Spleen (tissue), 11 donors: Measurements from ENCODE around the gene NSG1. TPM values are rescaled to one million over a fixed set of nuclear protein-coding genes. Genes with fewer than 3 reads are reported as not detected.

ENCODE experiments used
- DNase-seq: peaks from one replicate; pipeline ENCODE4 v3.0.0-alpha.2; 2020
- H3K27ac ChIP-seq, 8 donors: fragments of 200-600 bp; sonication (generic) in 7 of 8; 1 replicate in 4 of 8; 2 replicates in 4 of 8; pipeline versions ENCODE4 v1.5.0 to v1.8.0; 2016 to 2021; ENCODE audit warnings: inconsistent platforms in 4 of 8, mild to moderate bottlenecking in 4 of 8, moderate library complexity in 1 of 8
- H3K27me3 ChIP-seq, 7 donors: fragments of 200-600 bp; sonication (generic) in 6 of 7; replicated peaks in 1 of 7; 1 replicate in 4 of 7; 2 replicates in 3 of 7; pipeline versions ENCODE4 v1.5.0 to v1.8.0; 2016 to 2021; ENCODE audit warnings: inconsistent platforms in 3 of 7, mild to moderate bottlenecking in 1 of 7
- H3K36me3 ChIP-seq, 6 donors: fragments of 200-600 bp; sonication (generic) in 5 of 6; 1 replicate in 4 of 6; 2 replicates in 2 of 6; pipeline versions ENCODE4 v1.5.0 to v1.8.0; 2016 to 2021; ENCODE audit warnings: inconsistent platforms in 2 of 6
- H3K4me1 ChIP-seq, 6 donors: fragments of 200-600 bp; sonication (generic) in 5 of 6; 1 replicate in 3 of 6; 2 replicates in 3 of 6; pipeline versions ENCODE4 v1.5.0 to v1.8.0; 2016 to 2021; ENCODE audit warnings: inconsistent platforms in 3 of 6
- H3K4me3 ChIP-seq, 8 donors: fragments of 200-600 bp; sonication (generic) in 7 of 8; 1 replicate in 4 of 8; 2 replicates in 4 of 8; pipeline versions ENCODE4 v1.5.0 to v1.8.0; 2016 to 2021; ENCODE audit warnings: inconsistent platforms in 4 of 8, mild to moderate bottlenecking in 4 of 8, moderate library complexity in 2 of 8
- H3K9me3 ChIP-seq, 8 donors: fragments of 200-600 bp; sonication (generic) in 7 of 8; 1 replicate in 4 of 8; 2 replicates in 4 of 8; pipeline versions ENCODE4 v1.5.0 to v1.8.0; 2016 to 2021; ENCODE audit warnings: inconsistent platforms in 4 of 8
- CTCF ChIP-seq, 11 experiments: fragments of 200-600 bp in 7 of 11; fragments of 450-650 bp in 4 of 11; sonication (generic) in 4 of 11; IDR thresholded peaks in 8 of 11; conservative IDR thresholded peaks in 3 of 11; 1 replicate in 7 of 11; 2 replicates in 4 of 11; pipeline versions ENCODE4 v1.4.0 to v1.8.0; 2016 to 2021; ENCODE audit warnings: antibody characterized with exemption in 11 of 11, inconsistent platforms in 4 of 11, mild to moderate bottlenecking in 1 of 11
- POLR2A ChIP-seq, 3 donors: fragments of 450-650 bp; IDR thresholded peaks; one replicate each; pipeline ENCODE4 v1.5.1; 2017; ENCODE audit warnings: antibody characterized with exemption in 3 of 3, mild to moderate bottlenecking in 1 of 3
- POLR2AphosphoS5 ChIP-seq, 3 donors: sonication (generic); formaldehyde crosslinking; IDR thresholded peaks; one replicate each; pipeline ENCODE4 v1.5.1; 2017; ENCODE audit warnings: antibody characterized with exemption in 3 of 3
- WGBS, 5 donors: extraction: QIAGEN DNeasy Blood & Tissue Kit in 3 of 5; methylation state at CpG; one replicate each; pipeline versions ENCODE4 v1.1.5 to v1.1.7; 2013 to 2018; 5-methylcytosine and 5-hydroxymethylcytosine counted together
- intact Hi-C: fragments of 100-400 bp; cut with DNase I; formaldehyde crosslinking; loops from one replicate; pipeline ENCODE4 v1.15.0; 2023; ENCODE audit warnings: low total_unique reads
- polyA plus RNA-seq, 3 donors: library from polyadenylated mRNA; stranded (reverse); fragments of 200-250 nt; gene quantifications; one replicate each; pipeline ENCODE4 v1.2.1, GENCODE V29; 2013
- total RNA-seq, 7 donors: library from RNA; depleted of rRNA in 3 of 7; stranded (reverse); fragments of >200 nt in 3 of 7; fragmentation: NEBNext Ultra II Directional in 4 of 7; extraction: Animal tissue kit (Norgen Biotek cat#: 25700) in 4 of 7; gene quantifications; one replicate each; pipeline versions ENCODE4 v1.1.0 to v1.2.1, GENCODE V29; 2016 to 2021
- donor health status: healthy with polysubstance abuse.
- donor health status: DM: no; HTN: no; CAD: no; lungs with moderate emphysema.
- donor health status: DM: no; HTN: no; CAD: no.
- donor health status: Bipolar disorder and iron deficiency.
- donor health status: healthy.
- donor health status: DM: no; HTN: no; CAD: no.
- donor health status: DM: yes; HTN: yes; CAD: no.

Gene NSG1
- total and polyA plus RNA-seq, 10 donors: 0.22 to 4.1 (median 1.4) TPM

GRCh38 chr4:4358093-4358854 lies 28.6 kb upstream of the NSG1 start:
- Histone ChIP-seq H3K36me3 (no peaks in the 10 kb centered on the region), H3K27me3 (peaks cover 0 to 52% (median 3%) of the 10 kb centered on the region in 7 donors), H3K27ac (no peak overlapping the region), H3K9me3 (no peaks in the 10 kb centered on the region), H3K4me3 (no peak overlapping the region), H3K4me1 (no peaks in the 10 kb centered on the region)
- WGBS, 5 donors: 62 to 72% (median 69%) methylated on average over 13 of the region's 13 CpGs
- no peak for DNase-seq
- TF ChIP-seq CTCF (IDR thresholded peaks at IDR 0.05 in 8 of 11, conservative IDR thresholded peaks at IDR 0.05 in 3 of 11): no peak
- no peak for TF ChIP-seq POLR2A (IDR thresholded peaks at IDR 0.05)
- no peak for TF ChIP-seq POLR2AphosphoS5 (IDR thresholded peaks at IDR 0.05)
- intact Hi-C loops: no loop called here

- no peaks in the 10 kb centered on the region for H3K36me3 ChIP-seq
- DNase-seq: no peak
- no peak overlapping the region for H3K4me3 ChIP-seq
- TF ChIP-seq CTCF (IDR thresholded peaks at IDR 0.05 in 8 of 11, conservative IDR thresholded peaks at IDR 0.05 in 3 of 11): no peak
- H3K4me1 ChIP-seq: no peaks in the 10 kb centered on the region
- intact Hi-C loops: no loop called here
- H3K9me3 ChIP-seq: peaks cover 0 to 14% (median 3%) of the 10 kb centered on the region in 8 donors
- 69 to 80% (median 76%) methylated on average over 8 of the region's 8 CpGs for WGBS, 5 donors
- peaks cover 0 to 52% (median 3%) of the 10 kb centered on the region in 7 donors for H3K27me3 ChIP-seq
- H3K27ac ChIP-seq: no peak overlapping the region
Measured at GRCh38 chr4:4361883-4362282, 25.0 kb upstream of the NSG1 start.

- H3K9me3 ChIP-seq: peaks cover 0 to 14% (median 3%) of the 10 kb centered on the region in 8 donors
- H3K4me3 ChIP-seq: no peak overlapping the region
- intact Hi-C loops: no loop called here
- H3K27me3 ChIP-seq: peaks cover 0 to 39% (median 3%) of the 10 kb centered on the region in 7 donors
- H3K36me3 ChIP-seq: no peaks in the 10 kb centered on the region
- H3K4me1 ChIP-seq: no peaks in the 10 kb centered on the region
- TF ChIP-seq CTCF (IDR thresholded peaks at IDR 0.05 in 8 of 11, conservative IDR thresholded peaks at IDR 0.05 in 3 of 11) (no peak), POLR2AphosphoS5 (IDR thresholded peaks at IDR 0.05) (no peak), POLR2A (IDR thresholded peaks at IDR 0.05) (no peak)
- no peak overlapping the region for H3K27ac ChIP-seq
- DNase-seq: no peak
- WGBS, 5 donors: 71 to 82% (median 78%) methylated on average over 16 of the region's 16 CpGs
Measured at GRCh38 chr4:4362991-4363697, 23.8 kb upstream of the NSG1 start.

- Histone ChIP-seq H3K27me3 (peaks cover 0 to 30% (median 3%) of the 10 kb centered on the region in 7 donors), H3K27ac (no peak overlapping the region), H3K36me3 (no peaks in the 10 kb centered on the region), H3K4me1 (no peaks in the 10 kb centered on the region), H3K9me3 (peaks cover 0 to 14% (median 3%) of the 10 kb centered on the region in 8 donors), H3K4me3 (no peak overlapping the region)
- WGBS, 5 donors: 66 to 84% (median 77%) methylated on average over 3 of the region's 3 CpGs
- intact Hi-C loops: no loop called here
- TF ChIP-seq POLR2A (IDR thresholded peaks at IDR 0.05) (no peak), POLR2AphosphoS5 (IDR thresholded peaks at IDR 0.05) (no peak), CTCF (IDR thresholded peaks at IDR 0.05 in 8 of 11, conservative IDR thresholded peaks at IDR 0.05 in 3 of 11) (no peak)
- no peak for DNase-seq
Measured at GRCh38 chr4:4364061-4364460, 22.8 kb upstream of the NSG1 start.
